ENCODE measurements around the gene URGCP. TPM values are rescaled to one million over a fixed set of nuclear protein-coding genes. Genes with fewer than 3 reads are reported as not detected.
A peak's percentile ranks its signal among the peaks of the same experiment; 100 is the strongest.
"Not testable (repeated sequence)": the region's sequence is repeated elsewhere in the genome, so short reads cannot be mapped to it uniquely, and the experiment has no call there.

The URGCP gene
- total RNA-seq, 2 donors from 2014 or later = 22.0 to 23.3 TPM

DNA sequence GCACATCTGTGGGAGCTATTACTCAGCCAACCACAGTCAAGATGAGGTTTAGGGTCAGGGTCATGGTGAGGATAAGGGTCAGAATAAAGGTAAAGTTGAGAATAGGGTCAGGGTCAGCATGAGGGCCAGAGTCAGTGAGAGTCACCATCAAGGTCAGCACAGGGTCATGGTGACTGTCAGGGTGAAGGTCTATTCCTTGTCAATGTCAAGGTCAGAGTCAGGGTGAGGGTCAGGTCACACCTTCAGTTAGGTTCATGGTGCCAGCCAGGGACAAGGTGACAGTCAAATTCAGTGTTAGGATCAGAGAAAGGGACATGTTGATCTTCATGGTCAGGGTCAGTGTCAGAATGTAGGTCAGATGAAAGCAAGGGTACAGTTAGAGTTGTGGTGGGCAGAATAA lies 51.2 kb downstream of the URGCP start:
- no peak for DNase-seq
- Mint-ChIP-seq H3K4me3 (no peak overlapping the region), H3K4me1 (peaks cover 3% of the 10 kb centered on the region), H3K27me3 (peaks cover 4% of the 10 kb centered on the region), H3K27ac (no peak overlapping the region), H3K36me3 (ENCODE audit: low read depth) (no peaks in the 10 kb centered on the region)
- ATAC-seq = no peak
- no peaks in the 10 kb centered on the region for H3K9me3 ChIP-seq (ENCODE audit: control insufficient read depth, low read length, poor library complexity, severe bottlenecking)

DNA sequence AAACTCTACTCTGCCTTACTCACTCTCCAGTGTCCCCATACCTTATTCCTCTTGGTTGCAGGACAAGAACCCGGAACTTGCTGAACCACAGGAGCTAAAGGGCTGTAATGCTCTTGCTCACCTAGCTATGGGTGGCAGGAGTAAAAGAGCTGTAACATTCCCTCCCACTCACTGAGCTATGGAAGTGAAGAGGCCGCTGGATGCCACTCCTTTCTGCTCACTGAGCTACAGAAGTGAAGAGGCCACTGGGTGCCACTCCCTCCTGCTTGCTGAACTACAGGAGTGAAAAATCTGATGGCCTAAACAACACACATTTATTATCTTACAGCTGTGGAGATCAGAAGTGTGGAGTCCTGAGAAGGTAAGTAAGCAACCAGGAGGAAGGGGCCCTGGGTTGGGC lies 54.6 kb downstream of the URGCP start:
- peaks cover 3% of the 10 kb centered on the region for H3K4me1 Mint-ChIP-seq

DNA sequence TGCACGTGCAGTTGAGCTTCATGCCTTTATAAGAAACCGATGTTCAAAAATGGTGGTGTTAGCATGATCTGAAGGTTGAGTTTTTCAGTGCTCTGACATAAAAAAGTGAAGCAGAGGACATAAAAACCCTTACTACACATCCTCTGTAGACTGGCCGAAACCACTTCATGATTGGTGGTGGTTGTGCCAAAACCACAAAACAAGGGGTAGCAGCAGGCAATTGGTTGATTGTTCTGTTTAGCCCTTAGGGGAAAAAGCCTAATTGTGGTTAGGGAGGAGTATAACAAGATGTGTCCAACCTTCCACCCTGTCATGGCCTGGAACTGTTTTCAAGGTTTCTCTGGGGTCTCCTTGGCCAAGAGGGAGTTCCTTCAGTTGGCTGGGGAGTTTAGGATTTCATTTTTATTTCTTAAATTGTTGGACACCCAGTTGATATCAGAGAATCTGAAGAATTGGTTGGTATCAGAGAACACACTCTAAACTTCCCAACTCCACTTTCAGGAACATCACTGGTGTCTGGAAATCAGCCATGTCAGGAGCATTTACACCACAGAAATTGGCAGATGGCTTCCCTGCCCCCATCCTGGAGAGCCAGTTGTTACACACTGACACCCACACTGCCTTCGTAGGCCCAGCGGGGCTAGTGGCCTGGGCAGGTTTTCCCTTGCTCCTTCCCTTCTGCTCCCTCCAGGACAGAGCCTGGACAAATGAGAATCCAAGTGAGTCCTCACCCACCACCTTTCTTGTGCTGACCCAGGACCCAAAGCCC lies 55.9 kb downstream of the URGCP start:
- DNase-seq (no peak), ATAC-seq (no peak)
- Mint-ChIP-seq H3K4me1 (peaks cover 3% of the 10 kb centered on the region), H3K27me3 (peaks cover 9% of the 10 kb centered on the region), H3K4me3 (no peak overlapping the region), H3K27ac (no peak overlapping the region), H3K36me3 (ENCODE audit: low read depth) (no peaks in the 10 kb centered on the region)
- no peaks in the 10 kb centered on the region for H3K9me3 ChIP-seq (ENCODE audit: control insufficient read depth, low read length, poor library complexity, severe bottlenecking)

More for the DNA sequence above, 54.6 kb downstream of the URGCP start:
- Mint-ChIP-seq H3K27ac (no peak overlapping the region), H3K4me3 (no peak overlapping the region), H3K27me3 (peaks cover 4% of the 10 kb centered on the region), H3K36me3 (ENCODE audit: low read depth) (no peaks in the 10 kb centered on the region)
- ATAC-seq (no peak), DNase-seq (no peak)
- no peaks in the 10 kb centered on the region for H3K9me3 ChIP-seq (ENCODE audit: control insufficient read depth, low read length, poor library complexity, severe bottlenecking)

DNA sequence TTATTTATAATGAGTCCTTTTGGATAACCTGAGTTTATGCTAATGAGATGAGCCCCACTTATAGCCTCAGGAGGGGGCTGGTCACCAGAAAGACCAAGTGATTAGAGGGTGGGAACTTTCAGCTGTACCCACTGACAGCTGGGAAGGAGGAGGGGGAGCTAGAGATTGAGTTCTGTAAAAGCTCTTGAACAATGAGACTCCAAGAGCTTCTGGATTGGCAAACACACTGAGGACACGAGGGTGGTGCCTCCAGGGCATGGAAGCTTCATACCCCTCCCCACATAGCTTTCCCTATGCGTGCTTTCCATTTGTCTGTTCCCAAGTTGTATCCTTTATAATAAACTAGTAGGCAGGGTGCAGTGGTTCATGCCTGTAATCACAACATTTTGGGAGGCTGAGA lies 57.3 kb downstream of the URGCP start:
- ATAC-seq (no peak), DNase-seq (no peak)
- no peak overlapping the region for H3K4me3 Mint-ChIP-seq
- H3K9me3 ChIP-seq (ENCODE audit: control insufficient read depth, low read length, poor library complexity, severe bottlenecking) = no peaks in the 10 kb centered on the region
- H3K36me3 Mint-ChIP-seq (ENCODE audit: low read depth) = no peaks in the 10 kb centered on the region
- H3K27me3 Mint-ChIP-seq = peaks cover 9% of the 10 kb centered on the region
- H3K27ac Mint-ChIP-seq = no peak overlapping the region
- H3K4me1 Mint-ChIP-seq = peaks cover 3% of the 10 kb centered on the region

DNA sequence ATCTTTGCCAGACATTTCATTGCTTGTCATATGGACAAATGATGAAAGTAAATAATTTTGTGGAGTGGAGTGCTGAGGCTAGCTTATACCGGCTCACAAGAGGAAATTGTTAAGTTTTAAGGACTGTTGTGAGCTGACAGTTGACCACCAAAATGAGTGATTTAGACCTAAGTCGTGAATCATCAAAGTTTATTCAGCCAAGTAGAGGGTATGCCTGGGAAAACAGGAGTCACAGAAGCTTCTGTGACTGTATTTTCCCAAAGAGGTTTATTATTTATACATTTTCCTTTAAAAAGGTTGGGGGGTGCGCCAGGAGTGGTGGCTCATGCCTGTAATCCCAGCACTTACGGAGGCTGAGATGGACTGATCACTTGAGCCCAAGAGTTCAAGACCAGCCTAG lies 58.9 kb downstream of the URGCP start:
- H3K4me1 Mint-ChIP-seq = peaks cover 3% of the 10 kb centered on the region
- H3K4me3 Mint-ChIP-seq = no peak overlapping the region
- ATAC-seq (no peak), DNase-seq (no peak)
- peaks cover 15% of the 10 kb centered on the region for H3K27me3 Mint-ChIP-seq
- no peak overlapping the region for H3K27ac Mint-ChIP-seq
- H3K9me3 ChIP-seq (ENCODE audit: control insufficient read depth, low read length, poor library complexity, severe bottlenecking) = no peaks in the 10 kb centered on the region
- no peaks in the 10 kb centered on the region for H3K36me3 Mint-ChIP-seq (ENCODE audit: low read depth)

DNA sequence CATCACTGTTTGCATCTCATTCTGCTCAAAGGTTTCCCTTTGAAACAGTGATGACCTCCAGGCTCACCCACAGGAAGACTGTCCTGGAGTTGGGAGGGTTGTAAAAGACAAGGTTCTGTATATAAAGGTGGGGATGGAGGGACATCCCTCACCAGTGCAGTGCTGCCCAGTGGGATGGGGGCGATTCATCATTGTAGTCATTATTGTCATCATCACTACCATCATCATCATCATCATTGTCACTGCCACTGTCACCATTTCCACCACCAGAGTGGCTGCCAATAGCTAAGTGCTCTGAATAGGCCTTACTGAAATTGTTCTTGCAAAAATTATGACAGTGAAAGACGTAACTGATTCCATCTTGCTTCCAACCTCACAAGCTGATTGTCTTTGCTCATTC lies 61.7 kb downstream of the URGCP start:
- DNase-seq = no peak
- H3K9me3 ChIP-seq (ENCODE audit: control insufficient read depth, low read length, poor library complexity, severe bottlenecking) = no peaks in the 10 kb centered on the region
- Mint-ChIP-seq H3K27ac (no peak overlapping the region), H3K4me3 (no peak overlapping the region), H3K36me3 (ENCODE audit: low read depth) (no peaks in the 10 kb centered on the region), H3K4me1 (no peaks in the 10 kb centered on the region), H3K27me3 (peaks cover 15% of the 10 kb centered on the region)
- ATAC-seq = no peak

DNA sequence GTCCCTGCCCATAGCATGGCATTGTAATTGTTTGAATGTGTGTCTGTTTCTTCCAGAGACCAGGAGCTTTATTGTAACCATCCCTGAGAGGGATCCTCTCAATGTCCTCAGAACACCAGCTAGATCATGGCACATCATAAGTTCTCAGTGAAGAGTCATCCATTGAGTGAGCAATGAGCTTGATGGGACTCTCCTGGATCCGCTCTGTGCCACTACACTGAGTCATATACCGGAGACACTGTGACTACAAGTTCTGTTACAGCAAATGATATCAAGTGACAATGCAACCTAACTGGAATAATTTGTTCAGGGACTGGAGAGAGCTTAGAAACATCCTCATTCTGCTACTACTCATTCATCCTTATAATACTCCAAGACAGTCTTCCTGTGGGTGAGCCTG lies 62.1 kb downstream of the URGCP start:
- no peak for ATAC-seq
- no peaks in the 10 kb centered on the region for H3K9me3 ChIP-seq (ENCODE audit: control insufficient read depth, low read length, poor library complexity, severe bottlenecking)
- H3K4me1 Mint-ChIP-seq = no peaks in the 10 kb centered on the region

DNA sequence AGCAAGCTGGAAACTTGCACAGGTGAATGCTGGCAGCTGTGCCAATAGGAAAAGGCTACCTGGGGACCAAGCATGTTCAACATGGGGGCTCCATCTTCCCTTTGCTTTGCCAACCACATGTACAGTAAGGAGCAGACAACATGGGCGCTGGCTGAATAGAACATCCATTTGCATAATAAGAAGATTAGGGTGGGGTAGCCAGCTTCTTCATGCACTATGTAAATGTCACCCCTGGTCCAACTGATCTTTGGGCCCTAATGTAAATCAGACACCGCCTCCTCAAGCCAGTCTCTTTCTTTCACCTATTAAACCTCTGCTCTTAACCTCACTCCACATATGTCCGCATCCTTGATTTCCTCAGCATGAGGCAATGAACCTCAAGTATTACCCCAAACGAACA lies 63.1 kb downstream of the URGCP start:
- Mint-ChIP-seq H3K36me3 (ENCODE audit: low read depth) (no peaks in the 10 kb centered on the region), H3K27me3 (peaks cover 15% of the 10 kb centered on the region), H3K4me1 (peaks cover 4% of the 10 kb centered on the region), H3K4me3 (no peak overlapping the region), H3K27ac (no peak overlapping the region)
- ATAC-seq (no peak), DNase-seq (no peak)
- H3K9me3 ChIP-seq (ENCODE audit: control insufficient read depth, low read length, poor library complexity, severe bottlenecking) = no peaks in the 10 kb centered on the region

More for the DNA sequence above, 62.1 kb downstream of the URGCP start:
- no peak overlapping the region for H3K4me3 Mint-ChIP-seq
- no peak for DNase-seq
- H3K27ac Mint-ChIP-seq = no peak overlapping the region
- peaks cover 15% of the 10 kb centered on the region for H3K27me3 Mint-ChIP-seq
- H3K36me3 Mint-ChIP-seq (ENCODE audit: low read depth) = no peaks in the 10 kb centered on the region

DNA sequence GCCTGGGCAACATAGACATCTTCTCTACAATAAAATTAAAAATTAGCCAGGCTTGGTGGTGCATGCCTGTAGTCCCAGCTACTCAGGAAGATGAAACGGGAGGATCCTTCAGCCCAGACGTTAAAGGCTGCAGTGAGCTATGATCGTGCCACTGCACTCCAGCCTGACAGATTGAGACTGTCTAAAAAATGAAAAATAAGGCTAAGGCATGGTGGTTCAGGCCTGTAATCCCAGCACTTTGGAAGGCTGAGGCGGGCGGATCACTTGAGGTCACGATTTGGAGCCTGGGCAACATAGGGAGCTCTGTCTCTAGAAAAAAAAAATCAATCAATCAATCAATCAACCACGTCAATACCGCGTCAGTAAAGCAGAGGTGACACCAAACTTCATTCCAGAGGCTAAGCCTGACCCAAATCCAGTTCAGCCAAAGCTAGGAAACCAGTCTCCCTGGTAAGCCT lies 68.2 kb downstream of the URGCP start:
- Mint-ChIP-seq H3K27me3 (peaks cover 4% of the 10 kb centered on the region), H3K36me3 (ENCODE audit: low read depth) (no peaks in the 10 kb centered on the region), H3K27ac (no peak overlapping the region), H3K4me3 (no peak overlapping the region), H3K4me1 (peaks cover 9% of the 10 kb centered on the region)
- no peak for DNase-seq
- H3K9me3 ChIP-seq (ENCODE audit: control insufficient read depth, low read length, poor library complexity, severe bottlenecking) = no peaks in the 10 kb centered on the region
- no peak for ATAC-seq

DNA sequence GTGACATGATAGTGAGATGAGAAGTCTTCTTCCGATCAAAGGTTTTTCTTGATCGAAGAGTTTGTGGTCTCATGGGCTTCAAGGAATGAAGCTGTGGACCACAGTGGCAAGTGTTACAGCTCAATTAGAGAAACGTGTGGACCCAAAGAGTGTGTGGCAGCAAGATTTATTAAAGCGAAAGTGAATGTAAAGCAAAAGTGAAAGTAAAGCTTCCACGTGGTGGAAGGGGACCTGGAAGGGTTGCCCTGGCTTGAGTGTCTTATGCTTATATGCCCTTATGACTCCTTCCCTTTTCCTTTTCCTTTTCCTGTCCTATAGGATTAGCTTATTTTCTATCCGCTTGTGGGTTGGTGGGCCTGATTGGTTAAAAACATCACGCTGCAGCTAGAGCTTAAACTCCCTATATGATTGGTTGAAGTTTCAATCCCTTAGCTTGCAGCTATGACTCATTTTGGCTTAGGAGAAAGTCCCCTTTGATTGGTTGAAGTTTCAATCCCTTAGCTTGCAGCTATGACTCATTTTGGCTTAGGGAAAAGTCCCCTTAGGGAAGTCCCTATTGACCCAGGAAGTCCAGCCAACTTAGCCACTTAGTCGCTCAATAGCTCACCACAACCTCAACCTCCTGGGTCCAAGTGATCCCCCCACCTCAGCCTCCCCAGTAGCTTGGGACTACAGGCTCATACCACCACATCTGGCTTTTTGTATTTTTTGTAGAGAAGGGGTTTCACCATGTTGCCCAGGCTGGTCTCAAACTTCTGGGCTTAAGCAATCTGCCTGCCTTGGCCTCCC lies 71.7 kb downstream of the URGCP start:
- peaks cover 9% of the 10 kb centered on the region for H3K4me1 Mint-ChIP-seq
- peaks cover 4% of the 10 kb centered on the region for H3K27me3 Mint-ChIP-seq
- peak overlapping the region; percentile 95 for H3K27ac Mint-ChIP-seq
- no peaks in the 10 kb centered on the region for H3K36me3 Mint-ChIP-seq (ENCODE audit: low read depth)
- DNase-seq (peak; percentile 5 to 16 (median 11)), ATAC-seq (peak; percentile 67)
- no peaks in the 10 kb centered on the region for H3K9me3 ChIP-seq (ENCODE audit: control insufficient read depth, low read length, poor library complexity, severe bottlenecking)
- H3K4me3 Mint-ChIP-seq = peak overlapping the region; percentile 87

DNA sequence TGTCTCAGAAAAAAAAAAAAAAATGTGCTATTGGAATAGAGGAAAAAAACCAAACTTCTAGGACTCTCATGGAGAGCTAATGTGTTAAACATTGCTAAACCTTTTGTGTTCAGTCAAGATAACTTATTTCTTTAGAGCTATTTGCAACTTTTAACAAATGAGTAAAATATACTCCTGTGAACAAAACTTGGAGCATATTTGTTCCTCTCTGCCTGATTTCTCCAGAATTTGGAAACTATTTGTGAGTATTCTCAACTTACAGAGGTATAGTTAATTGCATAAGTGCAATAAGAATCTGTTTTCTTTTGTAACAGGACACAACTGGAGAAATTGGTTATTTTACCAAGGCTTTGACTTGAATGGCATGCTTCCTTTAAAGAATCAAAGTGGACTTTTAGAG lies 75.5 kb downstream of the URGCP start:
- DNase-seq; H3K9me3 ChIP-seq (ENCODE audit: control insufficient read depth, low read length, poor library complexity, severe bottlenecking); ATAC-seq; H3K27ac Mint-ChIP-seq; H3K36me3 Mint-ChIP-seq (ENCODE audit: low read depth); H3K4me1 Mint-ChIP-seq; H3K4me3 Mint-ChIP-seq: not testable (repeated sequence)
- peaks cover 32% of the 10 kb centered on the region for H3K27me3 Mint-ChIP-seq
